Measurements from ENCODE around the gene DNMT3A.

- no peak for TF ChIP-seq EZH2 (IDR thresholded peaks at IDR 0.05)
- no peak for TF ChIP-seq POLR2AphosphoS5 (IDR thresholded peaks at IDR 0.05; ENCODE audit: borderline replicate concordance, low read depth, low read length)
- no peak for TF ChIP-seq FOXP2 (optimal IDR thresholded peaks at IDR 0.05; ENCODE audit: control extremely low read depth, extremely low read length, insufficient read depth)
Observed at GRCh38 chr2:25375371-25375988, 33.8 kb upstream of the DNMT3A start.
